Esophagus squamous epithelium (tissue), 4 donors: ENCODE results near the gene ZNF577.

Experiments used
- CTCF ChIP-seq, 6 experiments: fragments of 450-650 bp in 4 of 6; fragments of 200-600 bp in 2 of 6; sonication (generic) in 2 of 6; IDR thresholded peaks; one replicate each; pipeline ENCODE4 v1.5.1; 2016 to 2019; ENCODE audit warnings: antibody characterized with exemption in 6 of 6, mild to moderate bottlenecking in 4 of 6, moderate library complexity in 4 of 6
- POLR2A ChIP-seq, 4 donors: fragments of 450-650 bp; IDR thresholded peaks; one replicate each; pipeline ENCODE4 v1.6.1; 2017; ENCODE audit warnings: antibody characterized with exemption in 4 of 4, mild to moderate bottlenecking in 4 of 4, moderate library complexity in 3 of 4

GRCh38 chr19:51903192-51903591 lies 15.4 kb upstream of the ZNF577 start:
- TF ChIP-seq CTCF (IDR thresholded peaks at IDR 0.05) (no peak), POLR2A (IDR thresholded peaks at IDR 0.05) (no peak)
